Lower leg skin (tissue), 3 donors: ENCODE measurements around the gene BBS9.

Experiments
- POLR2A ChIP-seq, 2 donors: fragments of 450-650 bp; IDR thresholded peaks; one replicate each; pipeline ENCODE4 v1.6.1; 2016 to 2017; ENCODE audit warnings: antibody characterized with exemption in 2 of 2, mild to moderate bottlenecking in 1 of 2, moderate library complexity in 1 of 2
- TF ChIP-seq, protein P1 (sequence below), 3 donors: fragments of 450-650 bp; IDR thresholded peaks; one replicate each; pipeline ENCODE4 v1.5.1; 2016; ENCODE audit warnings: antibody characterized with exemption in 3 of 3, mild to moderate bottlenecking in 3 of 3, moderate library complexity in 2 of 3

- TF ChIP-seq, protein P1, sequence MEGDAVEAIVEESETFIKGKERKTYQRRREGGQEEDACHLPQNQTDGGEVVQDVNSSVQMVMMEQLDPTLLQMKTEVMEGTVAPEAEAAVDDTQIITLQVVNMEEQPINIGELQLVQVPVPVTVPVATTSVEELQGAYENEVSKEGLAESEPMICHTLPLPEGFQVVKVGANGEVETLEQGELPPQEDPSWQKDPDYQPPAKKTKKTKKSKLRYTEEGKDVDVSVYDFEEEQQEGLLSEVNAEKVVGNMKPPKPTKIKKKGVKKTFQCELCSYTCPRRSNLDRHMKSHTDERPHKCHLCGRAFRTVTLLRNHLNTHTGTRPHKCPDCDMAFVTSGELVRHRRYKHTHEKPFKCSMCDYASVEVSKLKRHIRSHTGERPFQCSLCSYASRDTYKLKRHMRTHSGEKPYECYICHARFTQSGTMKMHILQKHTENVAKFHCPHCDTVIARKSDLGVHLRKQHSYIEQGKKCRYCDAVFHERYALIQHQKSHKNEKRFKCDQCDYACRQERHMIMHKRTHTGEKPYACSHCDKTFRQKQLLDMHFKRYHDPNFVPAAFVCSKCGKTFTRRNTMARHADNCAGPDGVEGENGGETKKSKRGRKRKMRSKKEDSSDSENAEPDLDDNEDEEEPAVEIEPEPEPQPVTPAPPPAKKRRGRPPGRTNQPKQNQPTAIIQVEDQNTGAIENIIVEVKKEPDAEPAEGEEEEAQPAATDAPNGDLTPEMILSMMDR (IDR thresholded peaks at IDR 0.05) = no peak
- no peak for TF ChIP-seq POLR2A (IDR thresholded peaks at IDR 0.05)
Observed at GRCh38 chr7:33471636-33472242, 342.4 kb downstream of the BBS9 start.
